ENCODE measurements around the gene STUB1.

The STUB1 gene

GRCh38 chr16:703406-703805 lies 23.2 kb downstream of the STUB1 start:
- H3K4me3 ChIP-seq (ENCODE audit: low read depth, low read length) = no peak overlapping the region
- no peaks in the 10 kb centered on the region for H3K36me3 ChIP-seq (ENCODE audit: control insufficient read depth, insufficient read depth, low read length)
- H2AFZ ChIP-seq = no peak overlapping the region
- no peak for TF ChIP-seq CTCF (IDR thresholded peaks at IDR 0.05)
- H3K79me2 ChIP-seq = peaks cover 28% of the 10 kb centered on the region
- H3K9ac ChIP-seq = no peak overlapping the region
- H3K4me2 ChIP-seq (ENCODE audit: low read length) = no peak overlapping the region
- H3K4me1 ChIP-seq = no peaks in the 10 kb centered on the region
- no peak overlapping the region for H3K27ac ChIP-seq
- no peaks in the 10 kb centered on the region for H3K9me3 ChIP-seq (ENCODE audit: control insufficient read depth, low read length)
- peaks cover 13% of the 10 kb centered on the region for H3K27me3 ChIP-seq (ENCODE audit: control insufficient read depth, insufficient read depth, low read length)

GRCh38 chr16:704047-704446 lies 23.8 kb downstream of the STUB1 start:
- H3K27me3 ChIP-seq (ENCODE audit: control insufficient read depth, insufficient read depth, low read length) = peaks cover 13% of the 10 kb centered on the region
- no peak overlapping the region for H3K4me3 ChIP-seq (ENCODE audit: low read depth, low read length)
- H3K9ac ChIP-seq = no peak overlapping the region
- peak overlapping the region; percentile 47 for H3K27ac ChIP-seq
- peaks cover 28% of the 10 kb centered on the region for H3K79me2 ChIP-seq
- no peak overlapping the region for H2AFZ ChIP-seq
- H3K4me1 ChIP-seq = no peaks in the 10 kb centered on the region
- no peak for TF ChIP-seq CTCF (IDR thresholded peaks at IDR 0.05)
- H3K9me3 ChIP-seq (ENCODE audit: control insufficient read depth, low read length) = no peaks in the 10 kb centered on the region
- H3K4me2 ChIP-seq (ENCODE audit: low read length) = no peak overlapping the region
- no peaks in the 10 kb centered on the region for H3K36me3 ChIP-seq (ENCODE audit: control insufficient read depth, insufficient read depth, low read length)

GRCh38 chr16:704552-705380 lies 24.6 kb downstream of the STUB1 start:
- H3K4me3 ChIP-seq (ENCODE audit: low read depth, low read length) = no peak overlapping the region
- H3K79me2 ChIP-seq = peaks cover 28% of the 10 kb centered on the region
- peaks cover 1% of the 10 kb centered on the region for H3K4me1 ChIP-seq
- H2AFZ ChIP-seq = peak overlapping the region; percentile 17
- H3K36me3 ChIP-seq (ENCODE audit: control insufficient read depth, insufficient read depth, low read length) = no peaks in the 10 kb centered on the region
- H3K27ac ChIP-seq = peak overlapping the region; percentile 47
- peaks cover 13% of the 10 kb centered on the region for H3K27me3 ChIP-seq (ENCODE audit: control insufficient read depth, insufficient read depth, low read length)
- no peak overlapping the region for H3K4me2 ChIP-seq (ENCODE audit: low read length)
- no peak for TF ChIP-seq CTCF (IDR thresholded peaks at IDR 0.05)
- H3K9ac ChIP-seq = no peak overlapping the region
- no peaks in the 10 kb centered on the region for H3K9me3 ChIP-seq (ENCODE audit: control insufficient read depth, low read length)

GRCh38 chr16:705431-706188 lies 25.4 kb downstream of the STUB1 start, which contains the start of gene FBXL16:
Gene FBXL16, minus strand, starts transcription at chr16:705801. Its CDS starts 8,396 bp downstream, at chr16:697405.
- Histone ChIP-seq H3K9ac (no peak within 1 kb of the TSS), H3K4me2 (ENCODE audit: low read length) (no peak within 1 kb of the TSS), H3K9me3 (ENCODE audit: control insufficient read depth, low read length) (no peaks in the 10 kb centered on the region), H3K36me3 (ENCODE audit: control insufficient read depth, insufficient read depth, low read length) (no peaks in the 10 kb centered on the region), H3K27ac (peak within 1 kb of the TSS; percentile 47), H3K4me1 (peaks cover 5% of the 10 kb centered on the region), H3K79me2 (peaks cover 28% of the 10 kb centered on the region), H3K4me3 (ENCODE audit: low read depth, low read length) (no peak within 1 kb of the TSS), H2AFZ (peak within 1 kb of the TSS; percentile 60), H3K27me3 (ENCODE audit: control insufficient read depth, insufficient read depth, low read length) (peaks cover 13% of the 10 kb centered on the region)
- TF ChIP-seq CTCF (IDR thresholded peaks at IDR 0.05) = no peak
